A549 (cell line): Measurements from ENCODE around the gene DUSP3. TPM values are rescaled to one million over a fixed set of nuclear protein-coding genes. Genes with fewer than 3 reads are reported as not detected.

Source experiments
- ATAC-seq, 2 experiments: fragments of 200-7000 bp in 1 of 2; fragments of >200 bp in 1 of 2; cut with Nextera tagmentation in 1 of 2; cut with Tn5 transposase in 1 of 2; 3 replicates each; pipeline versions ENCODE4 v1.8.0 to v1.9.1; 2018 to 2020; ENCODE audit warnings: mild to moderate bottlenecking in 1 of 2, moderate library complexity in 1 of 2
- CTCF ChIA-PET: fragments of 300-600 bp; sonication (Branson Sonifier 250); formaldehyde crosslinking; extraction: SDS; loops from one replicate; lab custom pipeline; 2021; ENCODE audit warnings: antibody characterized with exemption, inconsistent platforms; lab: Yijun Ruan, JAX
- POLR2A ChIA-PET: fragments of 350-600 bp; formaldehyde crosslinking; extraction: SDS; loops from one replicate; lab custom pipeline; 2021; ENCODE audit warnings: antibody characterized with exemption, inconsistent platforms; lab: Yijun Ruan, JAX
- DNase-seq, 2 experiments: peaks; one replicate each; pipeline versions ENCODE4 v3.0.0 to v3.0.0-alpha.2; 2011 to 2016; ENCODE audit warnings: low read depth in 1 of 2, low spot score in 1 of 2
- FAIRE-seq: peaks from 2 replicates; lab custom pipeline; 2011; peaks lifted over from hg19 to GRCh38; lab: Jason Lieb, UNC
- H3K27ac ChIP-seq, 2 experiments: fragments of >200 bp; sonication (Bioruptor Twin); formaldehyde crosslinking; 3 replicates each; pipeline ENCODE4 v1.5.1; 2016 to 2017
- H3K4me1 ChIP-seq: fragments of >200 bp; sonication (Bioruptor Twin); formaldehyde crosslinking; 3 replicates; pipeline ENCODE4 v1.6.1; 2016
- H3K4me2 ChIP-seq: fragments of >200 bp; sonication (Bioruptor Twin); formaldehyde crosslinking; 3 replicates; pipeline ENCODE4 v1.6.1; 2016
- H3K4me3 ChIP-seq: fragments of >200 bp; sonication (Bioruptor Twin); formaldehyde crosslinking; 3 replicates; pipeline ENCODE4 v1.5.1; 2016
- H3K9me3 ChIP-seq: fragments of >200 bp; sonication (Bioruptor Twin); formaldehyde crosslinking; 3 replicates; pipeline ENCODE4 v1.6.1; 2016
- BCL3 ChIP-seq: fragments of >200 bp; sonication (Bioruptor Twin); formaldehyde crosslinking; IDR thresholded peaks from 3 replicates; pipeline ENCODE4 v1.6.1; 2016
- CBX8 ChIP-seq: fragments of 200-600 bp; sonication (generic); IDR thresholded peaks from 2 replicates; pipeline ENCODE4 v1.6.1; 2016
- CHD2 ChIP-seq: fragments of 150-350 bp; IDR thresholded peaks from 2 replicates; pipeline ENCODE4 v1.6.1; 2014; ENCODE audit warnings: low read length; ENCODE audit not compliant: partially characterized antibody
- CHD4 ChIP-seq: fragments of 200-600 bp; sonication (generic); IDR thresholded peaks from 2 replicates; pipeline ENCODE4 v1.6.1; 2016; ENCODE audit warnings: antibody characterized with exemption, mild to moderate bottlenecking, borderline replicate concordance
- CTCF ChIP-seq: fragments of >200 bp; sonication (Bioruptor Twin); formaldehyde crosslinking; IDR thresholded peaks from 3 replicates; pipeline ENCODE4 v1.5.1; 2016
- EHF ChIP-seq: fragments of 250-450 bp; sonication (Bioruptor Pico); IDR thresholded peaks from 2 replicates; pipeline ENCODE4 v1.5.0; 2020; ENCODE audit warnings: mild to moderate bottlenecking
- ELK1 ChIP-seq: fragments of 150-350 bp; IDR thresholded peaks from 2 replicates; pipeline ENCODE4 v1.6.1; 2014; ENCODE audit warnings: low read depth, mild to moderate bottlenecking, low read length
- FOXS1 ChIP-seq: fragments of 250-450 bp; sonication (Bioruptor Pico); IDR thresholded peaks from 2 replicates; pipeline ENCODE4 v1.5.0; 2020; ENCODE audit warnings: mild to moderate bottlenecking, moderate library complexity
- GATA3 ChIP-seq: IDR thresholded peaks from 2 replicates; pipeline ENCODE4 v1.6.1; 2012; ENCODE audit warnings: borderline replicate concordance
- HEYL ChIP-seq: fragments of 250-450 bp; sonication (Bioruptor Pico); IDR thresholded peaks from 2 replicates; pipeline ENCODE4 v1.8.0; 2021; ENCODE audit warnings: mild to moderate bottlenecking, moderate library complexity
- HMGXB4 ChIP-seq: fragments of 250-450 bp; sonication (Bioruptor Pico); IDR thresholded peaks from 2 replicates; pipeline ENCODE4 v1.5.0; 2021; ENCODE audit warnings: mild to moderate bottlenecking, moderate library complexity, borderline replicate concordance
- HOXA7 ChIP-seq: fragments of 250-450 bp; sonication (Bioruptor Pico); IDR thresholded peaks from 2 replicates; pipeline ENCODE4 v1.5.0; 2020; ENCODE audit warnings: mild to moderate bottlenecking, moderate library complexity
- JUNB ChIP-seq: fragments of >200 bp; sonication (Bioruptor Twin); formaldehyde crosslinking; IDR thresholded peaks from 2 replicates; pipeline ENCODE4 v1.6.1; 2016
- MAZ ChIP-seq: fragments of 150-350 bp; IDR thresholded peaks from 2 replicates; pipeline ENCODE4 v1.6.1; 2014; ENCODE audit warnings: antibody characterized with exemption, low read depth, low read length, borderline replicate concordance
- MYC ChIP-seq: IDR thresholded peaks from 2 replicates; pipeline ENCODE4 v1.6.1; 2012; ENCODE audit warnings: mild to moderate bottlenecking, inconsistent platforms, low read length, improper control_type of control experiment, borderline replicate concordance
- PBX3 ChIP-seq: IDR thresholded peaks from 2 replicates; pipeline ENCODE4 v1.6.1; 2012
- POLR2A ChIP-seq: IDR thresholded peaks from 2 replicates; pipeline ENCODE4 v1.6.1; 2012; ENCODE audit warnings: mild to moderate bottlenecking, low read length
- RARB ChIP-seq: fragments of 250-450 bp; sonication (Bioruptor Pico); IDR thresholded peaks from 2 replicates; pipeline ENCODE4 v1.8.0; 2021; ENCODE audit warnings: mild to moderate bottlenecking, moderate library complexity
- RCOR1 ChIP-seq: fragments of 150-350 bp; IDR thresholded peaks from 2 replicates; pipeline ENCODE4 v1.6.1; 2014; ENCODE audit warnings: antibody characterized with exemption, low read length, low read depth
- REST ChIP-seq: fragments of 200-600 bp; sonication (generic); IDR thresholded peaks from 2 replicates; pipeline ENCODE4 v1.6.1; 2016; ENCODE audit warnings: antibody characterized with exemption, mild to moderate bottlenecking, moderate library complexity
- RNF2 ChIP-seq: fragments of 200-600 bp; sonication (generic); IDR thresholded peaks from 2 replicates; pipeline ENCODE4 v1.6.1; 2016; ENCODE audit warnings: low read depth, mild to moderate bottlenecking, antibody characterized with exemption, moderate library complexity, borderline replicate concordance
- SMC3 ChIP-seq: fragments of >200 bp; sonication (Bioruptor Twin); formaldehyde crosslinking; IDR thresholded peaks from 3 replicates; pipeline ENCODE4 v1.6.1; 2018; ENCODE audit warnings: inconsistent platforms
- TFCP2L1 ChIP-seq: fragments of 250-450 bp; sonication (Bioruptor Pico); IDR thresholded peaks from 2 replicates; pipeline ENCODE4 v1.5.0; 2021; ENCODE audit warnings: mild to moderate bottlenecking
- USF2 ChIP-seq: fragments of 450-650 bp; IDR thresholded peaks from 2 replicates; pipeline ENCODE4 v1.6.1; 2014; ENCODE audit warnings: antibody characterized with exemption
- ZC3H11A ChIP-seq: fragments of 450-650 bp; IDR thresholded peaks from 2 replicates; pipeline ENCODE4 v1.6.1; 2014; ENCODE audit warnings: antibody characterized with exemption, mild to moderate bottlenecking
- WGBS: methylation state at CpG from one replicate; pipeline ENCODE4 v1.1.6; 2017; ENCODE audit errors: missing lambda C conversion rate; 5-methylcytosine and 5-hydroxymethylcytosine counted together
- polyA plus RNA-seq, 4 experiments: library from polyadenylated mRNA; depleted of rRNA in 3 of 4; stranded (reverse); fragments of >200 nt; fragmentation: RNase III in 1 of 4; extraction: RNeasy Plus Mini Kit Qiagen cat#74134 plus additional on column Dnase treatment in 1 of 4; gene quantifications; 2 replicates in 3 of 4; 3 replicates in 1 of 4; pipeline ENCODE4 v1.2.3, GENCODE V29; 2011 to 2017

DUSP3 gene
- polyA plus RNA-seq, 2 of the 4 experiments (the other 2 are of a cell fraction): 60.0 to 62.2 TPM

- H3K4me2 ChIP-seq: no peak overlapping the region
- DNase-seq: no peak
- no peak overlapping the region for H3K27ac ChIP-seq
- no peak for ATAC-seq
- 90% methylated on average over 5 of the region's 5 CpGs for WGBS
- TF ChIP-seq POLR2A (no peak), GATA3 (no peak), SMC3 (no peak), HEYL (CRISPR knock-in tag) (no peak), BCL3 (no peak), CBX8 (no peak), MAZ (no peak), EHF (CRISPR knock-in tag) (no peak), REST (no peak), USF2 (no peak), MYC (no peak), CHD4 (no peak), ELK1 (no peak)
- H3K9me3 ChIP-seq: no peaks in the 10 kb centered on the region
- H3K4me3 ChIP-seq: no peak overlapping the region
- no peak for FAIRE-seq
- POLR2A ChIA-PET: no interaction called here
- CTCF ChIA-PET: interaction anchor here (0.7 to 18.8 kb wide), 4 partner anchors 15 to 251 kb away, joined by 3 to 288 read pairs (median 8); partner anchors contain the start of gene SOST
- peaks cover 13% of the 10 kb centered on the region for H3K4me1 ChIP-seq
Measured at GRCh38 chr17:43741636-43742035, 37.1 kb downstream of the DUSP3 start.

- ATAC-seq (peak in 1 of 2 experiments; percentile 43; a peak in 3 of 6 replicates), DNase-seq (no peak)
- 74% methylated on average over 4 of the region's 4 CpGs for WGBS
- no peak for TF ChIP-seq HMGXB4 (CRISPR knock-in tag)
- no peak for TF ChIP-seq FOXS1
- TF ChIP-seq CHD2: no peak
- TF ChIP-seq CTCF: no peak
- TF ChIP-seq RARB (CRISPR knock-in tag): no peak
- no peak for TF ChIP-seq RNF2
- no peak for TF ChIP-seq PBX3
- TF ChIP-seq POLR2A: no peak
- TF ChIP-seq ELK1: no peak
- no peak for TF ChIP-seq TFCP2L1 (CRISPR knock-in tag)
- TF ChIP-seq ZC3H11A: no peak
- no peak for TF ChIP-seq SMC3
- TF ChIP-seq RCOR1: no peak
- no peak for TF ChIP-seq HOXA7
- TF ChIP-seq JUNB: no peak
Measured at GRCh38 chr17:43740541-43740940, 38.2 kb downstream of the DUSP3 start.

More at GRCh38 chr17:43740541-43740940, 38.2 kb downstream of the DUSP3 start:
- Histone ChIP-seq H3K4me3 (no peak overlapping the region), H3K9me3 (no peaks in the 10 kb centered on the region), H3K4me1 (peaks cover 13% of the 10 kb centered on the region), H3K4me2 (no peak overlapping the region), H3K27ac (peak overlapping the region in 1 of 2 experiments; percentile 66; a peak in 3 of 6 replicates)
- CTCF ChIA-PET: interaction anchor here (1.0 to 18.8 kb wide), 4 partner anchors 18 to 165 kb away, joined by 3 to 288 read pairs (median 8); partner anchors contain the start of gene SOST
- POLR2A ChIA-PET: no interaction called here
- no peak for FAIRE-seq
